ENCODE measurements around the gene TNFRSF12A. TPM values are rescaled to one million over a fixed set of nuclear protein-coding genes. Genes with fewer than 3 reads are reported as not detected.

The TNFRSF12A gene
- polyA plus RNA-seq, 3 donors from 2014 or later = 1.2 to 1.4 (median 1.4) TPM

GRCh38 chr16:3010510-3010909 is 9.7 kb upstream of the TNFRSF12A start:
- no peaks in the 10 kb centered on the region for H3K36me3 Mint-ChIP-seq
- peaks cover 22 to 26% of the 10 kb centered on the region in 2 donors for H3K4me1 Mint-ChIP-seq
- no peak overlapping the region for H3K27ac Mint-ChIP-seq
- no peak for DNase-seq
- peaks cover 0 to 11% (median 5%) of the 10 kb centered on the region in 3 donors for H3K27me3 Mint-ChIP-seq (ENCODE audit: low read depth in 3 of 3)
- H3K9me3 Mint-ChIP-seq = no peaks in the 10 kb centered on the region
- no peak overlapping the region for H3K4me3 Mint-ChIP-seq

DNA sequence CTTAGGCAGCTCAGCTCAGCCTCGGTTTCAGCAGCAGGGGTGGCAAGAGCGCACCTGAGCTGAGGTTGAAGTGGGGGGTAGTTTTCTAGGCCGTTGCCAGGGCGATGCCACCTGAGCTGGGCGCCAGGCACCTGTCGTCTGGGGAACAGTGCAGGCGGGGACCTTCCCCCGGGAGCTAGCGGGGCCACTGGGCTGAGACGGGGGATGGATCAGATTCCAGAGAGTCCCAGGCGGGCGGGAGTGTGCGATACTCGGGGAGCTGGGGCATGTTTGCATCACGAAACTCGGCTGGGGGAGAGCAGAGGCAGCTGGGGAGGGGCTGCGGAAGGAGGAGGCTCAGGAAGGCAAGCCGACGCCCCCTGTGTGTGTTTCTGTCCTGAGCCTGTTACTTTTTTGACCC is 7.9 kb upstream of the TNFRSF12A start:
- H3K4me1 Mint-ChIP-seq = peaks cover 15 to 17% of the 10 kb centered on the region in 2 donors
- H3K27me3 Mint-ChIP-seq (ENCODE audit: low read depth in 3 of 3) = peaks cover 4 to 17% (median 9%) of the 10 kb centered on the region in 3 donors
- H3K9me3 Mint-ChIP-seq = no peaks in the 10 kb centered on the region
- no peaks in the 10 kb centered on the region for H3K36me3 Mint-ChIP-seq
- H3K4me3 Mint-ChIP-seq = no peak overlapping the region
- H3K27ac Mint-ChIP-seq = no peak overlapping the region
- DNase-seq = no peak

- no peaks in the 10 kb centered on the region for H3K36me3 Mint-ChIP-seq
These were observed 7.2 kb upstream of the TNFRSF12A start, which contains the start of gene CLDN9 for GRCh38 chr16:3012828-3013420. CLDN9 (plus strand) TSS chr16:3012923; CDS start chr16:3013363, 440 bp downstream.

GRCh38 chr16:3013491-3013951 is 6.6 kb upstream of the TNFRSF12A start:
- Mint-ChIP-seq H3K36me3 (no peaks in the 10 kb centered on the region), H3K27me3 (ENCODE audit: low read depth in 3 of 3) (peaks cover 6 to 11% (median 9%) of the 10 kb centered on the region in 3 donors), H3K4me1 (peaks cover 2 to 5% of the 10 kb centered on the region in 2 donors), H3K4me3 (no peak overlapping the region), H3K27ac (no peak overlapping the region), H3K9me3 (no peaks in the 10 kb centered on the region)
- DNase-seq = no peak

More at GRCh38 chr16:3012828-3013420, 7.2 kb upstream of the TNFRSF12A start, which contains the start of gene CLDN9:
- no peaks in the 10 kb centered on the region for H3K9me3 Mint-ChIP-seq
- H3K4me3 Mint-ChIP-seq = no peak within 1 kb of the TSS
- H3K27me3 Mint-ChIP-seq (ENCODE audit: low read depth in 3 of 3) = peaks cover 5 to 17% (median 9%) of the 10 kb centered on the region in 3 donors
- H3K4me1 Mint-ChIP-seq = peaks cover 8 to 10% of the 10 kb centered on the region in 2 donors
- H3K27ac Mint-ChIP-seq = no peak within 1 kb of the TSS
- DNase-seq = no peak

DNA sequence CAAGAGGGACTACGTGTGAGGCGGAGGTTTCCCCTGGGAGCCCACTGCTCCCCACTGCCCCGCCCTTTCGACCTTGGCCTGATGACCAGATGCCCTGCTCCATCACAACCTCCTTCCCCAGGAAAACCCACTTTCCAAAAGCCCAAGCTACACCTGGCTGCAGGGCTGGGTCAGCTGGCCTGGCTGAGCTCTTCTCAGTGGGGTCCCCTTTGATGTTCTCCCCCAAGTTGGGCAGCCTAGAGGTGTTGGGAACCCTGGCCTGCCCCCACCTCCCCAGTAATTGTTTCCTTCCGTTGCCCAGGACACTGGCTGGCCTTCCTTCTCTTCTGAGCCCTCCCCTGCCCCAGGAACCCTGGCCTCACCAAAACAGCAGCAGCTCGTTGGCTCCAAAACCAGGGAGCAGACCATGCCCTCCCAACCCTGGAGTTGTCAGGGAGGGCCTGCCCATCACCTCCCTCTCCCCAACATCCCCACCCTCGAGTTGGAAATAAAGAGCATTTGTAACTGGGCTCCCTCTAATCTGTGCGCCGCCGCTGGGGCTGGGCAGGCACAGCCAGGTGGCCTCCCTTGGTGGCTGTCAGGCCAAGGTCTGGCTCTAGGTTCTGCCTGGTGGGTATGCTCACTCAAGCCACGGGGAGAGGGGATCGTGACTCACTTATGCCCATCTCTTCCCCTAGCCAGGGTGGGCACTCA is 6.0 kb upstream of the TNFRSF12A start:
- Mint-ChIP-seq H3K27ac (no peak overlapping the region), H3K4me3 (no peak overlapping the region), H3K4me1 (peaks cover 0 to 1% of the 10 kb centered on the region in 2 donors), H3K36me3 (no peaks in the 10 kb centered on the region), H3K27me3 (ENCODE audit: low read depth in 3 of 3) (peaks cover 6 to 10% (median 9%) of the 10 kb centered on the region in 3 donors), H3K9me3 (no peaks in the 10 kb centered on the region)
- DNase-seq = no peak

DNA sequence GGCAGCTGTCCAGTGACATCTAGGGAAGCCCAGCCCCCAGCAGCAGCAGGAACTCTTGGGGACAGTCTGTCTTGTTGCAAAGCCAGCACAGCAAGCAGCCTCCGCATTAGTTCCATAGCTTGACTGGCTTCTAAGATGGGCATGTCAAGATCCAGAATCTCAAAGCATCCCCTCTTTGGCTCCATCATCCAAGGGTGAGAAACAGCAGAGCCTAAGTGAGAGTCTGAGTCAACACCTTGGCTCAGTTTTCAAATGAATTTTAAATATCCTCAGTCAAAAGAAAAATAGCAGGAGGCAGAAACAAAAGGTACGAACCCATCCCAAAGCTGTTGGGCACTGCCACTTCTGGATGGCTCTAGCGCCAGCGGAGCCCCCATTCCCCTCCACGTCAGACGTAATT is 5.2 kb upstream of the TNFRSF12A start:
- Mint-ChIP-seq H3K9me3 (no peaks in the 10 kb centered on the region), H3K36me3 (no peaks in the 10 kb centered on the region), H3K4me3 (no peak overlapping the region), H3K27me3 (ENCODE audit: low read depth in 3 of 3) (peaks cover 8 to 10% (median 10%) of the 10 kb centered on the region in 3 donors), H3K27ac (no peak overlapping the region), H3K4me1 (peaks cover 3 to 6% of the 10 kb centered on the region in 2 donors)
- no peak for DNase-seq

DNA sequence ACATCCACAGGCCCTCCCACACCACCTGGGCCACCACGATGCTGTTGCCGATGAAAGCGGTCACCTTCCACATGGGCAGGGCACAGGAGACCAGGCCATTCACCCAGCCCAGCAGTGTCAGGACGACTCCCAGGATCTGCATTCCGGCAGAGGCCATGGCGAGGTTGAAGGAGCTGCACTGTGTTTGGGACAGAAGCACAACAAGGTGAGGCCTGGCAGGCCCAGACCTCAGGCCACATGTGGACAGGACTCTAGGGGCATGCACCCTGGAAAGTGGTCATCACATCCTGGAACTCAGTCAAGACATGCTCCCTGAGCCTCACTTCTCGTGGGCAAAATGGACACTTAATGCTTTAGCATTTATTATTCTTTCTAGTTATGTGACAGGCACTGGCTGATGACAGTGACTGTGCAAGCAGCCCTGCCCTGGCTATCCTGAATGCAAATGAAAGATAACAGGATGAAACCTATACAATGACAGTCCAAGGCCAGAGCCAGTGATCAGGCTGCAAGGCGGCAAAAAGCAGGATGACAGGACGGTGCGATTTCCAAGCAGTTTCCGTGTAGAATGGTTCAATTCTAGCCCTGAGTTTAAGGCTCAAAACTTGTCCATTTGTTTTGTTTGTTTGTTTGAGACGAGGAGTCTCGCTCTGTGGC is 4.2 kb upstream of the TNFRSF12A start:
- Mint-ChIP-seq H3K27ac (no peak overlapping the region), H3K9me3 (no peaks in the 10 kb centered on the region), H3K4me3 (no peak overlapping the region), H3K36me3 (no peaks in the 10 kb centered on the region), H3K27me3 (ENCODE audit: low read depth in 3 of 3) (peaks cover 9 to 11% (median 10%) of the 10 kb centered on the region in 3 donors), H3K4me1 (peaks cover 11% of the 10 kb centered on the region in 2 donors)
- no peak for DNase-seq

DNA sequence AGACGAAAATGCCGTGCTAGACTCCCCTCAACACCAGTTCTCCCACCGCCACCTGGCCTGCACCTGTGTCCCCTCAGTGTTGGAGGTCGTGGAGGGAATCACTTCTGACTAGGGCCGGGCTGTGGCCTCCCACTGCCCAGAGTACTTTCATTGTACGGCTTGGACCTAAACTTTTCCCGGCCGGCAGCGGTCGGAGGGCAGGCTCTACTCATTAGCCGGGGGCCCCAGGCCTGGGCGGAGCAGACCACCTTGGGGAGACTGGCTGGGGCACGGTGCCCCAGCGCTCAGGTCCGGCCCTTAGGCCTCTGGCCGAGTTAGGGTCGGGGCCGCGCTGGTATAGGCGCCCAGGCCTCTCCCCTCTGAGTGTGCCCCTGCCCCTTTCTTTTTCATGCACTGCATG is 2.8 kb upstream of the TNFRSF12A start:
- Mint-ChIP-seq H3K4me1 (peaks cover 24% of the 10 kb centered on the region in 2 donors), H3K27ac (no peak overlapping the region), H3K4me3 (no peak overlapping the region)

GRCh38 chr16:3017794-3018506 is 2.2 kb upstream of the TNFRSF12A start, which contains the start of gene CLDN6:
CLDN6 (minus strand) TSS chr16:3018183; CDS start chr16:3016021, 2,162 bp downstream.
- Mint-ChIP-seq H3K36me3 (no peaks in the 10 kb centered on the region), H3K27ac (no peak within 1 kb of the TSS), H3K4me3 (peak within 1 kb of the TSS in 1 of 5 donors; percentile 25), H3K4me1 (peaks cover 30% of the 10 kb centered on the region in 2 donors), H3K9me3 (no peaks in the 10 kb centered on the region), H3K27me3 (ENCODE audit: low read depth in 3 of 3) (peaks cover 6 to 16% (median 13%) of the 10 kb centered on the region in 3 donors)
- DNase-seq = no peak

More for the DNA sequence above, 2.8 kb upstream of the TNFRSF12A start:
- H3K9me3 Mint-ChIP-seq = no peaks in the 10 kb centered on the region
- H3K36me3 Mint-ChIP-seq = no peaks in the 10 kb centered on the region
- DNase-seq = no peak
- peaks cover 6 to 16% (median 13%) of the 10 kb centered on the region in 3 donors for H3K27me3 Mint-ChIP-seq (ENCODE audit: low read depth in 3 of 3)

GRCh38 chr16:3019594-3020246 is 448 bp upstream of the TNFRSF12A start:
- Mint-ChIP-seq H3K27me3 (ENCODE audit: low read depth in 3 of 3) (peaks cover 8 to 17% (median 12%) of the 10 kb centered on the region in 3 donors), H3K27ac (peak overlapping the region; percentile 17 to 86 (median 80)), H3K9me3 (no peaks in the 10 kb centered on the region), H3K4me1 (peaks cover 43 to 45% of the 10 kb centered on the region in 2 donors), H3K36me3 (peaks cover 0 to 3% (median 3%) of the 10 kb centered on the region in 3 donors), H3K4me3 (peak overlapping the region; percentile 85 to 93 (median 90))
- no peak for DNase-seq

DNA sequence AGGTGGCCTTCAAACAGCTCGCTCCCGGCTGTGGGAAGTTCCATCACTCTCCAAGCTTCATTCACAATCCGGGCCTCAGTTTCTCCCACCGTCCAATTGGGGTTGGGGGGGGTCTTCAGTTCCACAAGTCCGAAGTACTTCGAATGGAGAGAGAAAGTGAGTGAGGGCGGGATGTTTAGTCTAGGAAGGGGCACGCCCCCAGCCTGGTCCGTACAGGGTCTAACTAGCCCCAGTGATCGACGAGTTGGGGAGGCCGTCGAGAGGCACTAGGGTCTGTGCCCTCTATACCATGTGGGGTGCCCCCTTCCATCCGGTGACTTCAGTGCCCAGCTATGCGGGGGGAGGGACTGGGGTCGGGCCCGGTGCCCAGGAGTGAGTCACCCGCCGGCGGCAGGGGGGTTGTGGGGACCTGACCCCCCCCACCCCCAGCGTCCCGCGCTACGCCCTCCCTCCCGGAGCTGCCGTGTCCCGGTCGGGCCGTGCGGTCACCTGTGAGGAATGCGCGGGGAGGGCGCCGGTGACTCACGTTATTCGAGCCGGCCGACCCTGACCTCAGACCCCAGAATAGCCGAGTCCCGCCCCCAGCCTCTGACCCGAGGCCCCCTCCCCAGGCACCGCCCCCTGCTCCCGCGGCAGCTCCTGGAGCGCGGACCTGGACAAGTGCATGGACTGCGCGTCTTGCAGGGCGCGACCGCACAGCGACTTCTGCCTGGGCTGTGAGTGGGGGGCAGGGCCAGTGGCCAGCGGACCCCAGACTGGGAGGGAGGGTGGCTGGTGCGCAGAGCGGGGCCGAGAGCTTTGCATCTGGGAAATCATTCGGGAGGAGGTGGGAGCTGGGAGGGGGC is 658 bp downstream of the TNFRSF12A start:
- Mint-ChIP-seq H3K4me1 (peaks cover 43 to 45% of the 10 kb centered on the region in 2 donors), H3K36me3 (peaks cover 0 to 3% (median 3%) of the 10 kb centered on the region in 3 donors), H3K27me3 (ENCODE audit: low read depth in 3 of 3) (peaks cover 8 to 17% (median 12%) of the 10 kb centered on the region in 3 donors), H3K27ac (peak overlapping the region; percentile 66 to 96 (median 86)), H3K4me3 (peak overlapping the region; percentile 90 to 94 (median 93)), H3K9me3 (no peaks in the 10 kb centered on the region)
- DNase-seq = peak in 2 of 3 donors; percentile 42 to 57
